Measurements from ENCODE around the gene CTSZ. TPM values are rescaled to one million over a fixed set of nuclear protein-coding genes. Genes with fewer than 3 reads are reported as not detected.

Gene CTSZ
- total RNA-seq, 1 experiment from 2014 or later: 37.6 TPM

GRCh38 chr20:58989196-58989595 lies 17.9 kb downstream of the CTSZ start:
- Histone ChIP-seq H2AFZ (ENCODE audit: low read length) (no peak overlapping the region), H2BK15ac (ENCODE audit: low read depth, low read length) (no peak overlapping the region), H3K9me3 (ENCODE audit: control insufficient read depth, low read depth, low read length) (no peaks in the 10 kb centered on the region), H3K18ac (ENCODE audit: insufficient read length, low read depth, low read length) (no peak overlapping the region), H2BK20ac (ENCODE audit: low read depth, low read length, poor library complexity, severe bottlenecking) (no peak overlapping the region), H3K4ac (ENCODE audit: low read depth, low read length) (no peak overlapping the region), H3K56ac (ENCODE audit: insufficient read length, low read depth, low read length) (no peak overlapping the region), H2BK120ac (ENCODE audit: low read depth, low read length, poor library complexity, severe bottlenecking) (no peak overlapping the region), H3T11ph (ENCODE audit: low read length) (no peak overlapping the region), H4K20me1 (ENCODE audit: control insufficient read depth, insufficient read depth, insufficient read length) (no peaks in the 10 kb centered on the region), H2BK5ac (ENCODE audit: insufficient read length, low read length) (no peak overlapping the region), H3K23ac (ENCODE audit: insufficient read length, low read depth, low read length) (no peak overlapping the region), H3K4me2 (ENCODE audit: insufficient read depth, insufficient read length, low read length) (no peak overlapping the region), H4K91ac (ENCODE audit: insufficient read length, low read depth, low read length) (no peak overlapping the region), H3K79me1 (ENCODE audit: insufficient read depth, low read depth, low read length, poor library complexity, severe bottlenecking) (peaks cover 4% of the 10 kb centered on the region), H3K27ac (ENCODE audit: insufficient read length, low read depth, low read length) (no peak overlapping the region), H2BK12ac (ENCODE audit: insufficient read length, low read depth, low read length) (no peak overlapping the region), H3K9ac (ENCODE audit: extremely low read depth, insufficient read length, low read length) (no peak overlapping the region), H3K79me2 (ENCODE audit: insufficient read depth, low read length) (no peaks in the 10 kb centered on the region), H3K14ac (ENCODE audit: insufficient read depth, low read length) (no peak overlapping the region), H2AK5ac (ENCODE audit: insufficient read length, low read length) (no peak overlapping the region), H3K23me2 (ENCODE audit: insufficient read length, low read depth, low read length, poor library complexity, severe bottlenecking) (no peaks in the 10 kb centered on the region), H4K5ac (ENCODE audit: insufficient read length, low read depth, low read length) (no peak overlapping the region), H4K8ac (replicated peaks; ENCODE audit: insufficient read length, low read depth, low read length) (no peak overlapping the region), H3K4me1 (ENCODE audit: insufficient read depth, low read length) (no peaks in the 10 kb centered on the region; the same call in 1 of the 2 replicates), H3K27me3 (ENCODE audit: insufficient read depth, low read length) (no peaks in the 10 kb centered on the region)
- Mint-ChIP-seq H3K4me3 (no peak overlapping the region; a peak in 1 of 5 replicates), H3K9me3 (no peaks in the 10 kb centered on the region), H3K27ac (no peak overlapping the region), H3K27me3 (ENCODE audit: low read depth) (no peaks in the 10 kb centered on the region), H3K4me1 (peaks cover 4% of the 10 kb centered on the region in 2 experiments), H3K36me3 (ENCODE audit: insufficient read depth in 1 of 3, low read depth in 3 of 3) (peaks cover 44 to 83% (median 79%) of the 10 kb centered on the region in 3 experiments)
- WGBS (ENCODE audit: extremely low coverage, insufficient read length, low lambda C conversion rate): no CpG with 5 or more reads among the region's 10 CpGs
- DNase-seq: no peak
- TF ChIP-seq, protein P1, sequence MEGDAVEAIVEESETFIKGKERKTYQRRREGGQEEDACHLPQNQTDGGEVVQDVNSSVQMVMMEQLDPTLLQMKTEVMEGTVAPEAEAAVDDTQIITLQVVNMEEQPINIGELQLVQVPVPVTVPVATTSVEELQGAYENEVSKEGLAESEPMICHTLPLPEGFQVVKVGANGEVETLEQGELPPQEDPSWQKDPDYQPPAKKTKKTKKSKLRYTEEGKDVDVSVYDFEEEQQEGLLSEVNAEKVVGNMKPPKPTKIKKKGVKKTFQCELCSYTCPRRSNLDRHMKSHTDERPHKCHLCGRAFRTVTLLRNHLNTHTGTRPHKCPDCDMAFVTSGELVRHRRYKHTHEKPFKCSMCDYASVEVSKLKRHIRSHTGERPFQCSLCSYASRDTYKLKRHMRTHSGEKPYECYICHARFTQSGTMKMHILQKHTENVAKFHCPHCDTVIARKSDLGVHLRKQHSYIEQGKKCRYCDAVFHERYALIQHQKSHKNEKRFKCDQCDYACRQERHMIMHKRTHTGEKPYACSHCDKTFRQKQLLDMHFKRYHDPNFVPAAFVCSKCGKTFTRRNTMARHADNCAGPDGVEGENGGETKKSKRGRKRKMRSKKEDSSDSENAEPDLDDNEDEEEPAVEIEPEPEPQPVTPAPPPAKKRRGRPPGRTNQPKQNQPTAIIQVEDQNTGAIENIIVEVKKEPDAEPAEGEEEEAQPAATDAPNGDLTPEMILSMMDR (conservative IDR thresholded peaks at IDR 0.05): no peak

Measured in H9 (cell line).